Measurements from ENCODE around the gene SH3GL1.

Gene SH3GL1

GRCh38 chr19:4431808-4432674 lies 31.7 kb upstream of the SH3GL1 start:
- DNase-seq (ENCODE audit: low spot score): peak; percentile 57

GRCh38 chr19:4431296-4431695 lies 30.9 kb upstream of the SH3GL1 start:
- no peak for DNase-seq (ENCODE audit: low spot score)

- peak; percentile 82 for DNase-seq (ENCODE audit: low spot score)
Observed at GRCh38 chr19:4430760-4431159, 30.4 kb upstream of the SH3GL1 start.

- no peak for DNase-seq (ENCODE audit: low spot score)
Observed at GRCh38 chr19:4429771-4430171, 29.4 kb upstream of the SH3GL1 start.

- DNase-seq (ENCODE audit: low spot score): no peak
Observed at GRCh38 chr19:4429256-4429655, 28.9 kb upstream of the SH3GL1 start.

- no peak for DNase-seq (ENCODE audit: low spot score)
Observed at GRCh38 chr19:4428326-4428975, 28.1 kb upstream of the SH3GL1 start.

GRCh38 chr19:4425537-4425936 lies 25.2 kb upstream of the SH3GL1 start:
- no peak for DNase-seq (ENCODE audit: low spot score)

GRCh38 chr19:4423416-4424126 lies 23.2 kb upstream of the SH3GL1 start:
- no peak for DNase-seq (ENCODE audit: low spot score)

- no peak for DNase-seq (ENCODE audit: low spot score)
Observed at GRCh38 chr19:4416268-4416667, 15.9 kb upstream of the SH3GL1 start.

GRCh38 chr19:4415352-4415751 lies 15.0 kb upstream of the SH3GL1 start:
- peak; percentile 68 for DNase-seq (ENCODE audit: low spot score)

DNA sequence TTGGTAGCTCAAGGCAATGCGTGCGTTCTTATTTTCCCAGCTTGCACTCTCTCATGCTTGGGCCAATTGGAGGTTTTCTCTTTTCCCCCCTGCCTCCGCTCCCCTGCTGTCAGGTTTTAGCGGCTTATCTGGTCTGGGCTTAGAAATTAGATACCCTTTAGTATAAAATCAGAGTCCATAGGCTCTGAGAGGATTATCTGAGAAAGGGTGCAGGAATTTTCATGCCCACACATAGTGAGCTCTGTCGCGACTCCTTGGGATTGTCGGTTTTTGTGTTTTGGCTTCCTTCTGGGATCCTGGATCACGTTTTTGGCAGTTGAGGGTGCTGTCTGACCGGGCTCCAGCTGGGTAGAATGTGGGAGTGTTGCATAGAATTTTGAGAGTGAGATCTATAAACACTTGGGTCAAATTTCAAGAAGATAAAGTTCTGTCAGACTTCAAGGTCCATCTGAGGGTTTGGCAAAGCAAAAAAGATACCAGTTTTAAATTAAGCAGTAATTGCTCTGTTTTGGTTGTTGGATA lies 14.5 kb upstream of the SH3GL1 start:
- no peak for DNase-seq (ENCODE audit: low spot score)

DNA sequence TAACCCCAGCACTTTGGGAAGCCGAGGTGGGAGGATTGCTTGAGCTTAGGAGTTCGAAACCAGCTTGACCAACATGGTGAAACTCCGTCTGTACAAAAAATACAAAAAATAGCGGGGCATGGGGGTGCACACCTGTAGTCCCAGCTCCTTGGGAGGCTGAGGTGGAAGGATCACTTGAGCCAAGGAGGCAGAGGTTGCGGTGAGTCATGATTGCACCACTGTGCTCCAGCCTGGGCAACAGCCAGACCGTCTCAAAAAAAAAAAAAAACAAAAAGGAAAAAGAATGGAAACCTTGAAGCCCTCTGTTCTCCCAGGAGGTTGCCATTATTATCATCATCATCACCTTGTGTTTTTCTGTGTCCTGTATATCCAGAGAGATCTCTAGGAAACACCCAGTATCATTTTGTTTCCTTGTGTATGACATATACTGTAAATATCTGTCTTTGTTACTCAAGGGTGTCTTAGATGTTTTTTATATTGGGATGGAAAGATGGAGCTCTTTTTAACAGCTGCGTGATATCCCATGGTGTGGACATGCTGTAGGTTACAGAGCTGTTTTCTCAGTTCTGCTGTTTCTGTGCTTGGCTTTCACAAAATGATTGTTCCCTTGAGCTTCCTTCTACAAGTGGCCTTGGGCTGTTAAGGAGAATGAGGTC lies 13.9 kb upstream of the SH3GL1 start:
- no peak for DNase-seq (ENCODE audit: low spot score)

DNA sequence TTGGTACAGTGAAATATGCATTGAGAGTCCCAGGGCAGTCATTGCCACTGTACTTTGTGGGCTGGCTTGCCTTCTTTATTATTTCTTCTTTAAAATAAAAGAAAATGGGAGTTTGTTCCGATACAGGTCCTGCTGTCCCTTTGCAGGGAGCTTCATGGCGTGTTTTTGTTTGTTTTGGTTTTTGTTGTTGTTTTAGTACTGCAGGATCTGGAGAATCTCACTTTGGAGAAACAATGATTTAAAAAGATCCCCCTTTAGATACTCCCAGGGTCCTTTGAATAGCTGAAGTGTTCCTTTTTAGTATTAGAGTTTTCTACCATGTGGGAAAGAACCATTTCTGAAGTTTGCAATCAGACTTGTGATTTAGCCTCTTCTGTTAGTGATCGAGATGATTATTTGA lies 13.2 kb upstream of the SH3GL1 start:
- no peak for DNase-seq (ENCODE audit: low spot score)

- no peak for DNase-seq (ENCODE audit: low spot score)
Observed at GRCh38 chr19:4409123-4409933, 9.0 kb upstream of the SH3GL1 start.

- DNase-seq (ENCODE audit: low spot score): no peak
Observed at GRCh38 chr19:4406626-4407025, 6.3 kb upstream of the SH3GL1 start.

- DNase-seq (ENCODE audit: low spot score): no peak
Observed at GRCh38 chr19:4405977-4406376, 5.6 kb upstream of the SH3GL1 start.

- DNase-seq (ENCODE audit: low spot score): no peak
Observed at GRCh38 chr19:4403005-4403761, 2.8 kb upstream of the SH3GL1 start.

DNA sequence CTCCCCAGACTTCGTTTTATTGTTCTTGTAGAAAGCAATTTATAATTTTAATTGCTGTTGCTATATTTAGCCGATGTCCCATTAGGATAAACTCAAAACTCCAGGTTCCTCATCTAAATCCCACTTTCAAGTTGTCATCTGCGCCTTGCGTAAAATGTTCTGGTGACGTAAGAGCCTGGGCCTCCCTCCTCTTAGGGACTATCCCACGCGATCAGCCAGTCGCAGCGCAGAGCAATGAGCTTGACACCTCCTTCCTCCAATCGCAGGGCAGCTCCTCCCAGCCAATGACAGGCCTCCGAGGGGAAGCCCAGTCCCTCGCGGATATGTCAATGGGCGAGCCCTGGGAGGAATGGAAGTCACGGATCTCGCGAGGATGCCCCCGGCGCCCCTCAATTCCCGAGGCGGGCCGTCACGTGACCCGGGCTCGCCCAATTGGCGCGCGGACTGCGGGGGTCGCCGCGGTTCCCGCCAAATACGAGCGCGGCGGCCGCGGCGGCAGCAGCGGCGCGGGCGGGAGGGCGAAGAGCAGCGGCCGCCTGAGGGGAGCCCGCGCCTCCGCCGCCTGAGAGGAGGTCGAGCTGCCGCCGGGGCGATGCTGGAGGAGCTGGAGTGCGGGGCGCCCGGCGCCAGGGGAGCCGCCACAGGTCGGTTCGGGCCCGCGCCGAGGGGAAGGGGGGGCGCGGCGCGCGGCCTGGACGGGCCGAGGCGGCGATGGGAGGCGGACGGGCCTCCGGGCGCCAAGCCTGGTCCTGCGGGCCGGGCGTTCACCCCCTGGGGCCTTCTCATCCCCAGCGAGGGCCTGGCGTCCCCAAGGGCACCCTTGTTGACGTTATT lies 2.0 kb upstream of the SH3GL1 start, which contains the start of gene CHAF1A:
TSS of gene CHAF1A (plus strand) at position 470 of the 834 bp plus-strand sequence. CDS start at position 593, 123 bp downstream.
- peak; percentile 100 for DNase-seq (ENCODE audit: low spot score)

- no peak for DNase-seq (ENCODE audit: low spot score)
Observed at GRCh38 chr19:4401769-4402170, 1.4 kb upstream of the SH3GL1 start.

DNA sequence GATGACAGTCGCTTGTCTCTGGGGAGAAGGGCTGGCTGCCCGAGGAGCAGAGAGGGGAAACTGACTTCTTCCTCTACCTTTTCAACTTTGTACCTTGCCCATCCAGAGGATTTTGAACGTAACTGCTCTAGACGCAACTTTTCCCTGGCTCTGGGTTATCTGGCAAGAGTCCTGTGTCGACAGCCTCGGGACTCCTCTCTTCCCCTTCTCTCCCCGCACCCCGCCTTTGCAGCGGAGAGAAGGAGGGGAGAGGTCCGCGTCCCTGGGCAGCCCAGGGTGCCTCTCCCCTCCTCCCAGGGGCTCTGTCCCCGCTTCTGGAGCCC lies 574 bp downstream of the SH3GL1 start:
- no peak for DNase-seq (ENCODE audit: low spot score)
